Cardiac muscle cell (in vitro differentiated cells and primary cell): ENCODE data around the gene CACNA2D3. TPM values are rescaled to one million over a fixed set of nuclear protein-coding genes. Genes with fewer than 3 reads are reported as not detected.

ENCODE experiments used
- DNase-seq, 2 donors: peaks; one replicate each; pipeline versions ENCODE4 v3.0.0 to v3.0.0-alpha.2; 2010 to 2017; ENCODE audit warnings: low read depth in 1 of 2, low spot score in 1 of 2
- H3K27ac ChIP-seq: fragments of 200-600 bp; sonication (generic); 2 replicates; pipeline ENCODE4 v1.5.1; 2016
- H3K27me3 ChIP-seq: fragments of 200-600 bp; sonication (generic); 2 replicates; pipeline ENCODE4 v1.6.0; 2016; ENCODE audit warnings: control low read depth
- H3K36me3 ChIP-seq: fragments of 200-600 bp; sonication (generic); 2 replicates; pipeline ENCODE4 v1.5.1; 2016; ENCODE audit warnings: control low read depth
- H3K4me1 ChIP-seq: fragments of 200-600 bp; sonication (generic); 2 replicates; pipeline ENCODE4 v1.8.1; 2017; ENCODE audit warnings: low read depth, mild to moderate bottlenecking, mixed run types
- H3K4me3 ChIP-seq: fragments of 200-600 bp; sonication (generic); 2 replicates; pipeline ENCODE4 v1.5.1; 2016; ENCODE audit warnings: mild to moderate bottlenecking
- H3K9me3 ChIP-seq: fragments of 200-600 bp; sonication (generic); 2 replicates; pipeline ENCODE4 v1.5.1; 2017; ENCODE audit warnings: low read depth, mild to moderate bottlenecking, control low read depth
- CTCF ChIP-seq: IDR thresholded peaks from 2 replicates; pipeline ENCODE4 v1.5.1; 2012; ENCODE audit warnings: low read depth, mild to moderate bottlenecking, low read length
- polyA plus RNA-seq: library from polyadenylated mRNA; unstranded; fragments of >200 nt; fragmentation: Nextera tagmentation; extraction: Ambion mirVana; gene quantifications from 2 replicates; pipeline ENCODE4 v1.2.1, GENCODE V29; 2016
- total RNA-seq: library from RNA; depleted of rRNA; stranded (reverse); fragments of >200 nt; gene quantifications from 2 replicates; pipeline ENCODE4 v1.2.3, GENCODE V29; 2016

Gene CACNA2D3
- total and polyA plus RNA-seq, 2 experiments from 2014 or later, result 0.45 to 0.59 TPM

- Histone ChIP-seq H3K27ac (no peak overlapping the region), H3K4me1 (no peaks in the 10 kb centered on the region), H3K4me3 (no peak overlapping the region), H3K27me3 (no peaks in the 10 kb centered on the region), H3K36me3 (no peaks in the 10 kb centered on the region), H3K9me3 (no peaks in the 10 kb centered on the region)
- DNase-seq, result no peak
- no peak for TF ChIP-seq CTCF
Measured at GRCh38 chr3:54760201-54760600, 637.8 kb downstream of the CACNA2D3 start.

GRCh38 chr3:54761637-54762036, 639.3 kb downstream of the CACNA2D3 start:
- Histone ChIP-seq H3K27ac (no peak overlapping the region), H3K36me3 (no peaks in the 10 kb centered on the region), H3K27me3 (no peaks in the 10 kb centered on the region), H3K4me3 (no peak overlapping the region), H3K9me3 (no peaks in the 10 kb centered on the region), H3K4me1 (no peaks in the 10 kb centered on the region)
- no peak for TF ChIP-seq CTCF
- no peak for DNase-seq

DNA sequence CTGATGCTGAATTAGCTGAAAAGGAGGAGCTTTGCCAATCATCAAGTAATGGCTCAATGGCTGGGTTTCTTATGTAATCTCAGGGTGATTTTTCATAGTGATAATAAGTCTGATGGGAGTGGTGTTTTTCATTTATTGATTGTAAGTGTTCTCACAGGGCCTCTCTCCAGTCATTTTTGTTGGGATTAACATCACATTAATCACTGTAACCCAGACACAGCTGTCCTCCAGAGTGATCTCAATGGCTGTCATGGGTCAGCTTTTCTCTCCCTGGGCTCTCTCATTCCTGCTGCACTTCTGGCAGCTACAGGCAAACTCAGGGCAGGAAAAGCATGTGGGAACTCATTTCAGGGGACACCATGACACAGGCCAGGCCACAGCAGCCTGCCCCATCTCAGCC, 642.6 kb downstream of the CACNA2D3 start:
- H3K9me3 ChIP-seq, result no peaks in the 10 kb centered on the region
- no peaks in the 10 kb centered on the region for H3K27me3 ChIP-seq
- no peaks in the 10 kb centered on the region for H3K36me3 ChIP-seq
- no peak overlapping the region for H3K27ac ChIP-seq
- no peak for TF ChIP-seq CTCF
- no peak overlapping the region for H3K4me3 ChIP-seq
- no peak for DNase-seq
- H3K4me1 ChIP-seq, result no peaks in the 10 kb centered on the region

DNA sequence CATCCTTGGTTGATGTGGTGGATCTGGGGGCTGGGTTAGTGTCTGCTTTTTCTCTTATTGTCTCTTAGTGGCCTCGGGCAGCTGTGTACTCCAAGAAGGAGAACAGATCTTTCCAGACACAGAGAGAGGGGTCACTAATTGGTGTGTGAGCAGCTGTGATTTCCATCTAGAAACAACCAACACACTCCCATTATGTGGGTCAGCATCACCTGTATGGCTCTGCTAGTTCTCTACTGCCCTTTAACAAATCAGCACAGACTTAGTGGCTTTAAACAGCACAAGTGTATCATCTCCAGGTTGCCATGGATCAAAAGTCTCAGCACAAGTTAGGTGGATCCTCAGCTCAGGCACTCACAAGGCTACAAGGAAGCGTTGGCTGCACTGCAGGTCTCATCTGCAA, 648.7 kb downstream of the CACNA2D3 start:
- Histone ChIP-seq H3K4me3 (no peak overlapping the region), H3K9me3 (no peaks in the 10 kb centered on the region), H3K36me3 (no peaks in the 10 kb centered on the region), H3K27ac (no peak overlapping the region), H3K27me3 (no peaks in the 10 kb centered on the region), H3K4me1 (no peaks in the 10 kb centered on the region)
- TF ChIP-seq CTCF, result no peak
- no peak for DNase-seq

GRCh38 chr3:54772051-54772450, 649.7 kb downstream of the CACNA2D3 start:
- Histone ChIP-seq H3K4me1 (no peaks in the 10 kb centered on the region), H3K27me3 (no peaks in the 10 kb centered on the region), H3K36me3 (no peaks in the 10 kb centered on the region), H3K27ac (no peak overlapping the region), H3K9me3 (no peaks in the 10 kb centered on the region), H3K4me3 (no peak overlapping the region)
- DNase-seq, result no peak
- TF ChIP-seq CTCF, result no peak

DNA sequence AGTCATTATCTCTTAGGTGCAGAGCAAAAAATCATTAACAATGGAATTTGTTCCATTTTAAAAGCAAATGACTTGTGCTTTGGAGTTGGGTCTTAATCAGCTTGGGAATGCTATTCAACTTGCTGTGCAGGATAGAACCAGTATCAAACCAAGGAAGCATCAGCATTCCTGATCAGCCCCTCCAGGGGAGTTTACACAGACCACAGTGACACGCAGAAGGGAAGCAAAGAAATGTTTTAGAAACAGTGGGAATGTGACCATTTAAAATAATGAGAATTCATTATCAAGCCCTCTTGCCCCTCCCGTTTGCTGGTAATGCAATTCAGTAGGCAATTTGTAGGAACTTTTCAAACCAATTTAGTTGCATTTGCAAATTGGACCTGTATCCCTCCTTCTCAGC, 650.4 kb downstream of the CACNA2D3 start:
- TF ChIP-seq CTCF, result no peak
- no peak overlapping the region for H3K27ac ChIP-seq

More for the DNA sequence above, 650.4 kb downstream of the CACNA2D3 start:
- Histone ChIP-seq H3K9me3 (no peaks in the 10 kb centered on the region), H3K4me1 (no peaks in the 10 kb centered on the region), H3K36me3 (no peaks in the 10 kb centered on the region), H3K4me3 (no peak overlapping the region), H3K27me3 (no peaks in the 10 kb centered on the region)
- no peak for DNase-seq
